Kidney epithelial cell (primary cell): ENCODE data around the gene SPINDOC. TPM values are rescaled to one million over a fixed set of nuclear protein-coding genes. Genes with fewer than 3 reads are reported as not detected.

Experiments used
- DNase-seq: peaks from one replicate; pipeline ENCODE4 v3.0.0-alpha.2; 2010; ENCODE audit warnings: low read depth
- H3K27me3 ChIP-seq: 2 replicates; pipeline ENCODE4 v1.6.0; 2011; ENCODE audit warnings: low read length; ENCODE audit not compliant: control insufficient read depth, insufficient read depth
- H3K36me3 ChIP-seq: 2 replicates; pipeline ENCODE4 v1.5.1; 2011; ENCODE audit warnings: low read length; ENCODE audit not compliant: control insufficient read depth, insufficient read depth
- H3K4me3 ChIP-seq: 2 replicates; pipeline ENCODE4 v1.5.1; 2011; ENCODE audit warnings: low read depth, mild to moderate bottlenecking, control low read depth, low read length
- total RNA-seq: library from RNA; depleted of rRNA; stranded (reverse); fragments of >200 nt; gene quantifications from 2 replicates; pipeline ENCODE4 v1.2.3, GENCODE V29; 2015
- TF ChIP-seq, protein P1 (sequence below): IDR thresholded peaks from 2 replicates; pipeline ENCODE4 v1.5.1; 2011; ENCODE audit warnings: mild to moderate bottlenecking, moderate library complexity, low read length, control low read depth, inconsistent platforms; ENCODE audit not compliant: insufficient read depth, poor library complexity, severe bottlenecking

Gene SPINDOC
- total RNA-seq, 1 donor from 2014 or later: 41.4 TPM

DNA sequence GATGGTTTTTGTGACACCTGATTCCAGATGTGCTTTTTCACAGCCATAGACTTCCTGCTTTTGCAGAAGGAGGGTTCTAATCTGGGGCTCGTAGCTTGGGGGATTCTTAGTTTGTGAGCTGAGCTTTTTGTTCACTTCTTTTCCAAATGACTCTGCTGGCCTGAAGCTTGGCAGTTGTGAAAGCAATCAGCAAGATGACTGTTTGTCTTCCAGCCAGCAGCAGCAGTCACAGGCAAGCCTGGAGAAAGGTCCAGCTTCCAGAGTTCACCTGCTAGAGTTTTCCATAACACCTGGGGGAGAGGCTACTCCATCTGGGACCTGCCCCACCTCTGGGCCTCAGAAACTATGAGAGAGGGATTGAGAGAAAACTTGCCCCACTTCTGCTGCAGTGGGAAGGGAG lies 29.8 kb downstream of the SPINDOC start:
- Histone ChIP-seq H3K36me3 (no peaks in the 10 kb centered on the region), H3K4me3 (no peak overlapping the region), H3K27me3 (no peaks in the 10 kb centered on the region)
- no peak for DNase-seq
- TF ChIP-seq, protein P1, sequence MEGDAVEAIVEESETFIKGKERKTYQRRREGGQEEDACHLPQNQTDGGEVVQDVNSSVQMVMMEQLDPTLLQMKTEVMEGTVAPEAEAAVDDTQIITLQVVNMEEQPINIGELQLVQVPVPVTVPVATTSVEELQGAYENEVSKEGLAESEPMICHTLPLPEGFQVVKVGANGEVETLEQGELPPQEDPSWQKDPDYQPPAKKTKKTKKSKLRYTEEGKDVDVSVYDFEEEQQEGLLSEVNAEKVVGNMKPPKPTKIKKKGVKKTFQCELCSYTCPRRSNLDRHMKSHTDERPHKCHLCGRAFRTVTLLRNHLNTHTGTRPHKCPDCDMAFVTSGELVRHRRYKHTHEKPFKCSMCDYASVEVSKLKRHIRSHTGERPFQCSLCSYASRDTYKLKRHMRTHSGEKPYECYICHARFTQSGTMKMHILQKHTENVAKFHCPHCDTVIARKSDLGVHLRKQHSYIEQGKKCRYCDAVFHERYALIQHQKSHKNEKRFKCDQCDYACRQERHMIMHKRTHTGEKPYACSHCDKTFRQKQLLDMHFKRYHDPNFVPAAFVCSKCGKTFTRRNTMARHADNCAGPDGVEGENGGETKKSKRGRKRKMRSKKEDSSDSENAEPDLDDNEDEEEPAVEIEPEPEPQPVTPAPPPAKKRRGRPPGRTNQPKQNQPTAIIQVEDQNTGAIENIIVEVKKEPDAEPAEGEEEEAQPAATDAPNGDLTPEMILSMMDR: no peak

DNA sequence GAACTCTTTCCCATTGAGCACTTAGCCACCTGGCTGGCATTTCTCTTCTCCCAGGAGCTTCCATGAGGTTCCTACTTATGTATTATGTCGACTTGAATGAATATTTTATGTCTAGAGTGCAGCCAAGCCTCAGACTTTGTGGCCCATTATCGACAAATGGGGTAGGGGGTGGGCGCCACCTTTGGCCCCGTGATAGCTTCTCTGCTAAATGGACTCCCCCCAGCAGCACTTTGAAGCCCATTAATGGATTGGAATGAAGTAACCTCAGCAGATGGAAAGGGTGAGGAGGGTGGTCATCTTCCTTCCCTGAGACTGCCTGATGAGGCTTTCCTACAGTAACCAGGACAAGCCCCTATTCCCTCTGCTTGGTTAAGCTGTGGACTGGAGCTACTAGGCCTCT lies 31.6 kb downstream of the SPINDOC start:
- Histone ChIP-seq H3K4me3 (no peak overlapping the region), H3K36me3 (no peaks in the 10 kb centered on the region), H3K27me3 (no peaks in the 10 kb centered on the region)
- DNase-seq: no peak
- TF ChIP-seq, protein P1: no peak

DNA sequence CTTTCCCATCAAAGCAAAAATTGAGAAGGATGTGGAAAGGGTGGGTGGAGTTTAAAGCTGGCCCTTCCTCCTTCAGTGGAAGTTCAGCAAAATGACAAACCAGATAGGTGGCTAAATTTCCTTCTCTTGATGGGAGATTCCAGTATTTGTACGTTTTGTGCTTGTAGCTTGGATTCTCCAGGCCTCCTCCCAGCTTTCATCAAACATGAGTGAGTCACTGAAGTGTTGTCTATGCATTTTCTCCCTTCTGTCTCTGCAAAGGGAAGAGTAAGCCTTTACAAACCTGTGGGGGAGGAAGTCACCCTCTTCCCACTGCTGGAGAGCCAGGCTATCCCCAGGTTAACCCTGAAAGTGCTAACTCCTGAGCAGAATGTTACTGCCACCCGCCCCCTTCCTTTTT lies 32.0 kb downstream of the SPINDOC start:
- Histone ChIP-seq H3K27me3 (no peaks in the 10 kb centered on the region), H3K36me3 (no peaks in the 10 kb centered on the region), H3K4me3 (no peak overlapping the region)
- DNase-seq: no peak
- TF ChIP-seq, protein P1: no peak

DNA sequence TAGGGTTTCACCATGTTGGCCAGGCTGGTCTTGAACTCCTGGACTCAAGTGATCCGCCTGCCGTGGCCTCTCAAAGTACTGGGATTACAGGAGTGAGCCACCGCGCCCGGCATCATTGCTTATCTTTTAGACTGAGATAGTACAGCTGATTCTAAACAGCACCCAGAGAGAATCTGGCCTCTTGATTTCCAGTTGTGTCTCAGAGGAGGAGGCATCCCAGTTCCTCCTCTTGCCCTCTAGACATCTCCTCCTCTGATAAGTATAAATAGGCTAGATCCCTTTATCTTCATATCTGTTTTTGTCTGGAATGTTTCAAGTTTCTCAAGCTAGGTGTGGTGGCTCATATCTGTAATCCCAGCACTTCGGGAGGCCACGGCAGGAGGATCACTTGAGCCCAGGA lies 32.7 kb downstream of the SPINDOC start:
- Histone ChIP-seq H3K4me3 (no peak overlapping the region), H3K36me3 (no peaks in the 10 kb centered on the region), H3K27me3 (no peaks in the 10 kb centered on the region)
- TF ChIP-seq, protein P1: no peak
- no peak for DNase-seq

DNA sequence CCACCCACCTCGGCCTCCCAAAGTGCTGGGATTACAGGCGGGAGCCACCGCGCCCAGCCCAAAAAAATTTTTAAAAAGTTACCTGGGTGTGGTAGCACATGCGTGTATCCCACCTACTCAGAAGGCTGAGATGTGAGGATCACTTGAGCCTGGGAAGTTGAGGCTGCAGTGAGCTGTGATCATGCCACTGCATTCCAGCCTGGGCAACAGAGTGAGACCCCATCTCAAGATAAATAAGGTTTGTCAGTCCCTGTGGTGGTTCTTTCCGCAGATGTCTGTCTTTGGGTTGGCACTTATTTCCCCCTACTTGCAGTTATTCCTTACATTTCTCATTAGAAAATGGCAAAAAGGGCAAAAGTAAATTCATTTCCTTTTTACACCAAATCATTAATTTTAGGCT lies 33.6 kb downstream of the SPINDOC start:
- no peaks in the 10 kb centered on the region for H3K27me3 ChIP-seq
- TF ChIP-seq, protein P1: no peak
- DNase-seq: no peak
- no peak overlapping the region for H3K4me3 ChIP-seq
- H3K36me3 ChIP-seq: no peaks in the 10 kb centered on the region

DNA sequence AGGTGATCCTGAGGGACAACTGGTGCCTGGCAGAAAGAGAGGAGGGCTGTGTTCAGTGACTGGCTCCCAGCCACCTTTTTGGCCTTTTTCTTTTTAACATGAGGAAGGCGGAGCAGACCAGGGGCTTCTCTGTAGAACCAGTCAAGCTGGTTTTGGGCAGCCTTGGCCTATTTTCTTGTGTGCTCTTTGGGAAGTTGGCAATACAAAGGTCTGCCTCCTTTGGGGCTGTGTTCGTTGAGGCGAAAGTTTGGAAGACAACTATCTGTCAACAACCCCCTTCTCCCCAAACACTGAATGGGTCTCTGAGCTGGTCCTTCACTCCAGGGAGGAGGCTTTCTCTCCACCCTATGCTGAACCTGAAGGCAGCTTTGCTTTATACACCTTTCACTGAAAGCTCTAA lies 34.1 kb downstream of the SPINDOC start:
- no peak for DNase-seq
- no peak overlapping the region for H3K4me3 ChIP-seq
- TF ChIP-seq, protein P1: no peak
- no peaks in the 10 kb centered on the region for H3K36me3 ChIP-seq
- no peaks in the 10 kb centered on the region for H3K27me3 ChIP-seq
